ENCODE results near the gene NFIX. TPM values are rescaled to one million over a fixed set of nuclear protein-coding genes. Genes with fewer than 3 reads are reported as not detected.

Gene NFIX
- 76.5 TPM for total RNA-seq

GRCh38 chr19:12994701-12995595 is at the start of gene NFIX:
TSS of gene NFIX (plus strand) at chr19:12995475. CDS start at chr19:12995838, 363 bp downstream.
- Histone ChIP-seq H3K27me3 (no peaks in the 10 kb centered on the region), H3K36me3 (peaks cover 0 to 10% of the 10 kb centered on the region in 2 donors), H3K4me1 (peaks cover 3 to 33% of the 10 kb centered on the region in 2 donors), H3K4me3 (peak within 1 kb of the TSS; percentile 92 to 97), H3K9me3 (no peaks in the 10 kb centered on the region), H3K27ac (peak within 1 kb of the TSS; percentile 95 to 98)
- peak in 1 of 2 donors; percentile 86 for DNase-seq (ENCODE audit: low spot score in 2 of 2)
- TF ChIP-seq CTCF (IDR thresholded peaks at IDR 0.05), result no peak
- intact Hi-C loops (cut with DNase I), result loop anchor here (5.0 kb wide), 1 partner anchor 97 kb away; no protein-coding TSS in a partner anchor

- H3K9me3 ChIP-seq, result no peaks in the 10 kb centered on the region
- intact Hi-C loops (cut with DNase I), result loop anchor here (5.0 kb wide), 1 partner anchor 153 kb away; the partner anchor contains the start of gene JUNB
- H3K27me3 ChIP-seq, result no peaks in the 10 kb centered on the region
- H3K4me1 ChIP-seq, result peaks cover 12 to 30% of the 10 kb centered on the region in 2 donors
- H3K4me3 ChIP-seq, result peak within 1 kb of the TSS; percentile 97 to 100
- peaks cover 66 to 72% of the 10 kb centered on the region in 2 donors for H3K36me3 ChIP-seq
- DNase-seq (ENCODE audit: low spot score in 2 of 2), result peak; percentile 89 to 99
- no peak for TF ChIP-seq CTCF (IDR thresholded peaks at IDR 0.05)
- peak within 1 kb of the TSS; percentile 96 to 99 for H3K27ac ChIP-seq
Measured at GRCh38 chr19:12945479-12946091, 49.7 kb upstream of the NFIX start, which contains the start of gene RAD23A. TSS of gene RAD23A (plus strand) at chr19:12945862. CDS start at chr19:12945949, 87 bp downstream.

- Histone ChIP-seq H3K36me3 (peaks cover 66 to 72% of the 10 kb centered on the region in 2 donors), H3K27ac (peak overlapping the region; percentile 96 to 99), H3K4me3 (peak overlapping the region; percentile 97 to 100), H3K27me3 (no peaks in the 10 kb centered on the region), H3K9me3 (no peaks in the 10 kb centered on the region), H3K4me1 (peaks cover 6 to 24% of the 10 kb centered on the region in 2 donors)
- TF ChIP-seq CTCF (IDR thresholded peaks at IDR 0.05), result no peak
- intact Hi-C loops (cut with DNase I), result loop anchor here (5.0 kb wide), 1 partner anchor 154 kb away; the partner anchor contains the start of gene JUNB
- peak in 1 of 2 donors; percentile 83 for DNase-seq (ENCODE audit: low spot score in 2 of 2)
Measured at GRCh38 chr19:12946092-12946721, 49.1 kb upstream of the NFIX start.

- peaks cover 6 to 22% of the 10 kb centered on the region in 2 donors for H3K4me1 ChIP-seq
- H3K36me3 ChIP-seq, result peaks cover 66 to 72% of the 10 kb centered on the region in 2 donors
- intact Hi-C loops (cut with DNase I), result loop anchor here (5.0 kb wide), 1 partner anchor 155 kb away; the partner anchor contains the start of gene JUNB
- H3K4me3 ChIP-seq, result peak overlapping the region; percentile 97 to 100
- TF ChIP-seq CTCF (IDR thresholded peaks at IDR 0.05), result no peak
- no peak for DNase-seq (ENCODE audit: low spot score in 2 of 2)
- no peaks in the 10 kb centered on the region for H3K27me3 ChIP-seq
- peak overlapping the region; percentile 96 to 99 for H3K27ac ChIP-seq
- no peaks in the 10 kb centered on the region for H3K9me3 ChIP-seq
Measured at GRCh38 chr19:12946731-12947496, 48.4 kb upstream of the NFIX start.
